Testis (tissue), 3 donors: ENCODE data around the gene CRY1. TPM values are rescaled to one million over a fixed set of nuclear protein-coding genes. Genes with fewer than 3 reads are reported as not detected.

Experiments
- DNase-seq: peaks from one replicate; pipeline ENCODE4 v3.0.0-alpha.2; 2019
- H3K27ac ChIP-seq, 2 donors: fragments of 200-600 bp; sonication (generic); one replicate each; pipeline ENCODE4 v1.5.1; 2019
- H3K27me3 ChIP-seq: fragments of 200-600 bp; sonication (generic); one replicate; pipeline ENCODE4 v1.5.1; 2019
- H3K36me3 ChIP-seq: fragments of 200-600 bp; sonication (generic); one replicate; pipeline ENCODE4 v1.5.1; 2017; ENCODE audit warnings: low read depth; ENCODE audit errors: missing control alignments
- H3K4me1 ChIP-seq: fragments of 200-600 bp; sonication (generic); one replicate; pipeline ENCODE4 v1.5.1; 2019
- H3K4me3 ChIP-seq, 2 donors: fragments of 200-600 bp; sonication (generic); one replicate each; pipeline ENCODE4 v1.5.1; 2017 to 2019
- H3K9me3 ChIP-seq: fragments of 200-600 bp; sonication (generic); one replicate; pipeline ENCODE4 v1.5.1; 2017
- POLR2A ChIP-seq: fragments of 450-650 bp; IDR thresholded peaks from one replicate; pipeline ENCODE4 v1.6.1; 2017; ENCODE audit warnings: antibody characterized with exemption, mild to moderate bottlenecking, moderate library complexity
- WGBS, 2 donors: methylation state at CpG; one replicate each; pipeline ENCODE4 v1.1.5; 2018; 5-methylcytosine and 5-hydroxymethylcytosine counted together
- intact Hi-C: fragments of 100-400 bp; cut with DNase I; formaldehyde crosslinking; loops from one replicate; pipeline ENCODE4 v1.15.1; 2023; ENCODE audit warnings: low total_unique reads
- polyA plus RNA-seq: library from polyadenylated mRNA; stranded (reverse); fragments of 350-450 nt; fragmentation: Illumina TruSeq; extraction: RNeasy Lipid Tissue Mini Kit (QIAGEN cat#74804); gene quantifications from one replicate; pipeline ENCODE4 v1.2.3, GENCODE V29; 2014; ENCODE audit warnings: low read depth, low replicate concordance; ENCODE audit not compliant: insufficient read depth
- total RNA-seq, 2 donors: library from RNA; depleted of rRNA; stranded (reverse); fragments of >200 nt; gene quantifications; one replicate each; pipeline ENCODE4 v1.2.3, GENCODE V29; 2016
- TF ChIP-seq, protein P1 (sequence below), 3 experiments: fragments of 450-650 bp in 2 of 3; fragments of 200-600 bp in 1 of 3; sonication (generic) in 1 of 3; IDR thresholded peaks; one replicate each; pipeline ENCODE4 v1.5.1; 2016 to 2019; ENCODE audit warnings: antibody characterized with exemption in 3 of 3, mild to moderate bottlenecking in 2 of 3, moderate library complexity in 1 of 3

CRY1 gene
- total and polyA plus RNA-seq, 3 donors from 2014 or later, result 63.0 to 92.0 (median 71.6) TPM

DNA sequence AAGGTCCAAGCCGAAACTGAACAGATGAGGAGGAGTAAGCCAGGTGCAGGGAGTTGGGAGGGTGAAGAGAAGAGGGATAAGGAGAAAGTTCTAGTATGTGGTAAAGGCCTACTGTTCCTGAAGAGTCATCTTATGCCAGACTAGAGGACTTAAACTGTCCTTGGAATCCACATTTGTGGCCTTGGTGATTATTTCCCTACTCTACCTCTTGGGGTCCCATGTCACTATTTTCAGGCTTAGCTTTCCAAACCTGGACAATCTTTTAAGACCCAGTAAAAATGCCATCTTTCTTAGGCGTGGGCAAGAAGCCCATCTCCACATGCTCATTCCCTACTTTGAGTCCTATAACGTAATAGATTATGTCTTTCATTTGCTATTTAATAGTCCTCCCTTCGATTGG lies 40.1 kb upstream of the CRY1 start:
- Histone ChIP-seq H3K4me1 (no peaks in the 10 kb centered on the region), H3K4me3 (no peak overlapping the region), H3K27ac (no peak overlapping the region), H3K36me3 (no peaks in the 10 kb centered on the region), H3K9me3 (no peaks in the 10 kb centered on the region), H3K27me3 (no peaks in the 10 kb centered on the region)
- no peak for DNase-seq
- intact Hi-C loops, result loop anchor here (5.0 kb wide), 1 partner anchor 474 kb away; no protein-coding TSS in a partner anchor
- TF ChIP-seq POLR2A, result no peak
- TF ChIP-seq, protein P1, sequence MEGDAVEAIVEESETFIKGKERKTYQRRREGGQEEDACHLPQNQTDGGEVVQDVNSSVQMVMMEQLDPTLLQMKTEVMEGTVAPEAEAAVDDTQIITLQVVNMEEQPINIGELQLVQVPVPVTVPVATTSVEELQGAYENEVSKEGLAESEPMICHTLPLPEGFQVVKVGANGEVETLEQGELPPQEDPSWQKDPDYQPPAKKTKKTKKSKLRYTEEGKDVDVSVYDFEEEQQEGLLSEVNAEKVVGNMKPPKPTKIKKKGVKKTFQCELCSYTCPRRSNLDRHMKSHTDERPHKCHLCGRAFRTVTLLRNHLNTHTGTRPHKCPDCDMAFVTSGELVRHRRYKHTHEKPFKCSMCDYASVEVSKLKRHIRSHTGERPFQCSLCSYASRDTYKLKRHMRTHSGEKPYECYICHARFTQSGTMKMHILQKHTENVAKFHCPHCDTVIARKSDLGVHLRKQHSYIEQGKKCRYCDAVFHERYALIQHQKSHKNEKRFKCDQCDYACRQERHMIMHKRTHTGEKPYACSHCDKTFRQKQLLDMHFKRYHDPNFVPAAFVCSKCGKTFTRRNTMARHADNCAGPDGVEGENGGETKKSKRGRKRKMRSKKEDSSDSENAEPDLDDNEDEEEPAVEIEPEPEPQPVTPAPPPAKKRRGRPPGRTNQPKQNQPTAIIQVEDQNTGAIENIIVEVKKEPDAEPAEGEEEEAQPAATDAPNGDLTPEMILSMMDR (IDR thresholded peaks at IDR 0.05), result no peak
- WGBS, 2 donors, result 87 to 88% methylated on average over 4 of the region's 4 CpGs

GRCh38 chr12:107131832-107132616 lies 38.7 kb upstream of the CRY1 start:
- Histone ChIP-seq H3K4me3 (no peak overlapping the region), H3K27ac (no peak overlapping the region), H3K27me3 (no peaks in the 10 kb centered on the region), H3K36me3 (no peaks in the 10 kb centered on the region), H3K9me3 (no peaks in the 10 kb centered on the region), H3K4me1 (no peaks in the 10 kb centered on the region)
- intact Hi-C loops, result loop anchor here (5.0 kb wide), 1 partner anchor 475 kb away; no protein-coding TSS in a partner anchor
- TF ChIP-seq, protein P1 (IDR thresholded peaks at IDR 0.05), result peak; percentile 52 to 73 (median 64)
- no peak for TF ChIP-seq POLR2A
- peak; percentile 29 for DNase-seq
- WGBS, 2 donors, result 40 to 45% methylated on average over 10 of the region's 10 CpGs

DNA sequence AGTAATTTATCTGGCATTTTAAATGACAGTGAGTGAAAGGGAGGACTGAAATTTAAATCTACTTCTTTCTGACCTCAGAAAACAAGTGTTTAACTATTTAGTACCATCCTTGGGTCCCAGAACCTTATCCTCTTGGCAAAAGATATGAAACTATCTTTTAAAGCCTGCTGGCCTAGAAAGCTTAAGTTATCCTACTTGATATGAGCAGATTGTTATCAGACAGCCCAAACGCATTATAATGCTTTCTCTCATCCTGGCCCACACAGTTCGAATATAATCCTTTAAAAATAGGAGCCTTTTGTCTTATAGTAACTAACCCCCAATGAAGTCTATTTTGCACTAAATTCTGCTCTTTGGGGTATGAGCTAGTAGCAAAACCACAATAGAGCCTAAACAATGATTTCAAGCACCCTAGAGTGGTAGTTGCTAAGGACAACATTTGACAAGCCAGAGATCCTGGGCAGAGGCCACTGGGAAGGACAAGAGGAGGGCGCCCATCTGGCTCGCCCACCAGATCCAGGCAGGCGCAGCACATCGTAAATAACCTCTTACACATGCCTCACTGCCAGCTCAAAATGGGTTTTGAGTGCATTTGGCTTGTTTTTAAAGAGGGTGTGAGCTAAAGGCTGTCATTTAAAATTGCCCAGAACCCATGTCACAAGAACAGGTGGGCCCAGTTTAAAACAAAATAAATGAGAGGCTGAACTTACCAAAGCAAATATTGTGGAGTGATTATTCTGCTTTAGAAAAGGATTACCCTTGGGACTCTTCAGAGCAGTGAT lies 37.7 kb upstream of the CRY1 start:
- H3K4me3 ChIP-seq, result no peak overlapping the region
- intact Hi-C loops, result loop anchor here (5.0 kb wide), 1 partner anchor 476 kb away; no protein-coding TSS in a partner anchor
- H3K27ac ChIP-seq, result no peak overlapping the region
- H3K9me3 ChIP-seq, result no peaks in the 10 kb centered on the region
- TF ChIP-seq POLR2A, result no peak
- TF ChIP-seq, protein P1 (IDR thresholded peaks at IDR 0.05), result no peak
- H3K36me3 ChIP-seq, result no peaks in the 10 kb centered on the region
- WGBS, 2 donors, result 71 to 79% methylated on average over 6 of the region's 6 CpGs
- no peaks in the 10 kb centered on the region for H3K4me1 ChIP-seq
- H3K27me3 ChIP-seq, result no peaks in the 10 kb centered on the region
- DNase-seq, result no peak

DNA sequence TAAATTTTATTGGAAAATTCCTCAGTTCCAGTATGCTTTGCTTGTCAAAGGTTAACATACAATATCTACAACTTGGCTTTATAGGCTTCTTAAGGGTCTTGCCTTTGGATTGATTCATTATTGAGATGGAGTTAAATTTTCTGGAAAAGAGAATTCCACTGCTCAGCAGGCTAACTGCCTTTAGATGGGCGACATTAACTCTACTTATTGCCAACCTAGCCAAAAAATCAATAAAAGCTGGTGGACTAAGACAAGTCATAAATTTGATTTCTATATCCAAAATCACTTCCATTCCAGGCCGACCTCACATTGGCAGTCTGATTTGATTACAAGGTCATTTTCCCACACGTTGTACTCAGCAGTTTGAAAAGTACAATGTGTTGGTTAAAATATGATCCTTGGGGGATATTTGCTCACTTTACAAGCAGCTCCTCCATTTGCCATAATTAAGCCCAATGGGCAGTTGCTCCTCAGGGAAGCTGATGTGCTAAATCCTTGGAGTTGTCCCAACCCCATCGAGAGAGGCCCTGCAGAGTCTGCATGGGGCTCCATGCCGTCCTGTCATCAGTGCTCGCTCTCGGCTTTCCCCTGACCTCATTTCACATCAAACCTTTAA lies 36.1 kb upstream of the CRY1 start:
- H3K36me3 ChIP-seq, result no peaks in the 10 kb centered on the region
- no peak overlapping the region for H3K4me3 ChIP-seq
- H3K4me1 ChIP-seq, result no peaks in the 10 kb centered on the region
- H3K27me3 ChIP-seq, result no peaks in the 10 kb centered on the region
- DNase-seq, result no peak
- 67% methylated on average over 7 of the region's 7 CpGs for WGBS, 2 donors
- intact Hi-C loops, result no loop called here
- no peak for TF ChIP-seq POLR2A
- TF ChIP-seq, protein P1 (IDR thresholded peaks at IDR 0.05), result no peak
- H3K27ac ChIP-seq, result no peak overlapping the region
- no peaks in the 10 kb centered on the region for H3K9me3 ChIP-seq
